GM12878 (cell line): ENCODE measurements around the gene DALRD3. TPM values are rescaled to one million over a fixed set of nuclear protein-coding genes. Genes with fewer than 3 reads are reported as not detected.

ENCODE experiments used
- ATAC-seq: fragments of 200-7000 bp; cut with Tn5 transposase; 3 replicates; pipeline ENCODE4 v1.9.1; 2020; ENCODE audit warnings: mild to moderate bottlenecking, moderate library complexity
- BruUV-seq: library from RNA; stranded (reverse); fragments of 400-500 nt; replicated peaks from 2 replicates; lab custom pipeline; 2021; lab: Mats Ljungman, UMichigan
- CTCF ChIA-PET: fragments of 300-600 bp; sonication (Branson Sonifier 250); formaldehyde crosslinking; extraction: SDS; loops from one replicate; lab custom pipeline; 2021; ENCODE audit warnings: inconsistent platforms; lab: Yijun Ruan, JAX
- POLR2A ChIA-PET: fragments of 350-600 bp; formaldehyde crosslinking; extraction: SDS; loops from one replicate; lab custom pipeline; 2021; ENCODE audit warnings: inconsistent platforms; lab: Charles Lee
- RAD21 ChIA-PET: fragments of 300-600 bp; sonication (Branson Sonifier 250); formaldehyde crosslinking; loops from one replicate; lab custom pipeline; 2023; ENCODE audit warnings: antibody characterized with exemption; ENCODE audit not compliant: unreplicated experiment; lab: Charles Lee
- SMC1A ChIA-PET: fragments of 300-600 bp; sonication (Branson Sonifier 250); formaldehyde crosslinking; loops from one replicate; lab custom pipeline; 2023; ENCODE audit not compliant: unreplicated experiment, uncharacterized antibody; lab: Charles Lee
- DNase-seq: peaks from one replicate; pipeline ENCODE4 v3.0.0-alpha.2; 2011; ENCODE audit warnings: low read depth, low spot score
- FAIRE-seq: peaks from 3 replicates; lab custom pipeline; 2011; peaks lifted over from hg19 to GRCh38; lab: Jason Lieb, UNC
- H2AFZ ChIP-seq: 2 replicates; pipeline ENCODE4 v1.6.0; 2011; ENCODE audit warnings: low read depth, low read length, control low read depth; ENCODE audit not compliant: control insufficient read depth
- H3K27ac ChIP-seq: 2 replicates; pipeline ENCODE4 v1.5.1; 2011; ENCODE audit warnings: control low read depth; ENCODE audit not compliant: control insufficient read depth, insufficient read depth
- H3K27me3 ChIP-seq, 2 experiments: replicated peaks in 1 of 2; 2 replicates each; pipeline versions ENCODE4 v1.6.0 to v1.6.1; 2011; ENCODE audit warnings: low read length in 1 of 2; ENCODE audit not compliant: control insufficient read depth in 2 of 2, insufficient read depth in 2 of 2
- H3K36me3 ChIP-seq, 2 experiments: 2 replicates each; pipeline ENCODE4 v1.5.1; 2011; ENCODE audit warnings: low read length in 1 of 2; ENCODE audit not compliant: control insufficient read depth in 2 of 2, insufficient read depth in 2 of 2
- H3K4me1 ChIP-seq: 2 replicates; pipeline ENCODE4 v1.6.1; 2011; ENCODE audit warnings: mild to moderate bottlenecking, low read length, moderate library complexity, mixed read lengths; ENCODE audit not compliant: control insufficient read depth, insufficient read depth
- H3K4me2 ChIP-seq: 2 replicates; pipeline ENCODE4 v1.6.0; 2011; ENCODE audit warnings: control low read depth; ENCODE audit not compliant: control insufficient read depth, insufficient read depth
- H3K4me3 ChIP-seq: fragments of 200-600 bp; sonication (generic); 2 replicates; pipeline ENCODE4 v1.5.1; 2016
- H3K79me2 ChIP-seq: 2 replicates; pipeline ENCODE4 v1.6.0; 2011; ENCODE audit warnings: low read length; ENCODE audit not compliant: control insufficient read depth, insufficient read depth
- H3K9ac ChIP-seq: 2 replicates; pipeline ENCODE4 v1.8.0; 2011; ENCODE audit warnings: low read length, control low read depth, mixed read lengths; ENCODE audit not compliant: control insufficient read depth, insufficient read depth
- H3K9me3 ChIP-seq: replicated peaks from 3 replicates; pipeline ENCODE4 v1.5.1; 2011; ENCODE audit warnings: mild to moderate bottlenecking, low read length; ENCODE audit not compliant: control insufficient read depth, insufficient read depth
- H4K20me1 ChIP-seq: 2 replicates; pipeline ENCODE4 v1.6.0; 2011; ENCODE audit not compliant: control insufficient read depth, insufficient read depth
- ASH2L ChIP-seq: fragments of 300-600, 200-600 bp; sonication (generic); IDR thresholded peaks from 2 replicates; pipeline ENCODE4 v1.6.1; 2017; ENCODE audit warnings: low read depth, mild to moderate bottlenecking, borderline replicate concordance
- BCLAF1 ChIP-seq: fragments of 450-650 bp; IDR thresholded peaks from 2 replicates; pipeline ENCODE4 v1.6.1; 2017; ENCODE audit warnings: antibody characterized with exemption, mild to moderate bottlenecking, moderate library complexity
- CREM ChIP-seq: IDR thresholded peaks from 2 replicates; pipeline ENCODE4 v1.6.1; 2014; ENCODE audit warnings: antibody characterized with exemption, low read depth
- IRF4 ChIP-seq: IDR thresholded peaks from 2 replicates; pipeline ENCODE4 v1.6.1; 2011; ENCODE audit warnings: low read depth, low read length
- NFIC ChIP-seq: IDR thresholded peaks from 2 replicates; pipeline ENCODE4 v1.6.1; 2012; ENCODE audit warnings: low read depth, mild to moderate bottlenecking, inconsistent platforms, low read length, moderate library complexity
- PRDM15 ChIP-seq: fragments of 450-650 bp; formaldehyde crosslinking; IDR thresholded peaks from 2 replicates; pipeline ENCODE4 v1.4.0; 2020; ENCODE audit warnings: mild to moderate bottlenecking, moderate library complexity
- SIN3A ChIP-seq: IDR thresholded peaks from 2 replicates; pipeline ENCODE4 v1.6.1; 2012; ENCODE audit warnings: low read depth, low read length, improper control_type of control experiment
- ZBTB11 ChIP-seq: fragments of 450-650 bp; formaldehyde crosslinking; IDR thresholded peaks from 2 replicates; pipeline ENCODE4 v1.5.0; 2022; ENCODE audit warnings: mild to moderate bottlenecking, missing genetic modification characterization
- ZBTB40 ChIP-seq: fragments of 450-650 bp; IDR thresholded peaks from 2 replicates; pipeline ENCODE4 v1.6.1; 2016; ENCODE audit warnings: mild to moderate bottlenecking, moderate library complexity, borderline replicate concordance
- WGBS: methylation state at CpG from one replicate; pipeline ENCODE4 v1.1.6; 2016; ENCODE audit warnings: low lambda C conversion rate; ENCODE audit not compliant: insufficient replicate concordance, insufficient coverage; ENCODE audit errors: missing lambda C conversion rate; 5-methylcytosine and 5-hydroxymethylcytosine counted together
- in situ Hi-C: fragments of 300-500 bp; cut with MboI; formaldehyde crosslinking; loops from 9 replicates; pipeline ENCODE4 v1.14.3; 2018; ENCODE audit warnings: mixed read lengths
- intact Hi-C: fragments of 100-400 bp; cut with micrococcal nuclease; formaldehyde crosslinking; loops from one replicate; pipeline ENCODE4 v1.14.2; 2022; ENCODE audit not compliant: unreplicated experiment
- polyA plus RNA-seq, 11 experiments: library from polyadenylated mRNA; depleted of rRNA in 4 of 11; unstranded in 6 of 11; stranded (reverse) in 5 of 11; fragments of >200 nt; fragmentation: Nextera tagmentation in 4 of 11; fragmentation: Illumina TruSeq in 1 of 11; extraction: Ambion mirVana in 4 of 11; extraction: Trizol in 1 of 11; gene quantifications; 1 replicate in 1 of 11; 2 replicates in 10 of 11; pipeline versions ENCODE4 v1.2.1 to v1.2.3, GENCODE V29; 2011 to 2016; ENCODE audit warnings: inconsistent platforms in 2 of 11, missing spikeins in 2 of 11, low read depth in 1 of 11
- total RNA-seq, 4 experiments: library from RNA; depleted of rRNA in 3 of 4; stranded (reverse); fragments of >200 nt in 3 of 4; fragmentation: Illumina TruSeq in 1 of 4; extraction: Trizol in 1 of 4; gene quantifications; 2 replicates each; pipeline versions ENCODE4 v1.2.1 to v1.2.3, GENCODE V29; 2013 to 2021

DALRD3 gene
- total and polyA plus RNA-seq, 10 of the 15 experiments (the other 5 are each of a cell fraction or from before 2014, with no cell fraction given) = 10.1 to 28.2 (median 21.6) TPM

- peaks cover 27% of the 10 kb centered on the region for H3K79me2 ChIP-seq
- H3K4me2 ChIP-seq = no peak overlapping the region
- H2AFZ ChIP-seq = no peak overlapping the region
- peaks cover 5% of the 10 kb centered on the region; the same call in 1 of the 2 replicates for H4K20me1 ChIP-seq
- no peak for DNase-seq
- CTCF ChIA-PET = interaction anchor here (5.5 kb wide), 1 partner anchor 16 kb away, joined by 123 read pairs; the partner anchor contains the start of gene P4HTM
- WGBS = 95% methylated on average over 3 of the region's 3 CpGs
- no peak overlapping the region for H3K4me3 ChIP-seq
- FAIRE-seq = no peak
- SMC1A ChIA-PET = no interaction called here
- no peaks in the 10 kb centered on the region for H3K27me3 ChIP-seq
- H3K36me3 ChIP-seq = no peaks in the 10 kb centered on the region
- intact Hi-C loops (no loop called here), in situ Hi-C loops (no loop called here)
- no peaks in the 10 kb centered on the region for H3K9me3 ChIP-seq
- BruUV-seq = no TSS peak
- no peak for ATAC-seq
- H3K4me1 ChIP-seq = peaks cover 16% of the 10 kb centered on the region
- H3K27ac ChIP-seq = no peak overlapping the region
- POLR2A ChIA-PET = interaction anchor here (1.0 to 3.7 kb wide), 3 partner anchors 16 to 465 kb away, joined by 5 to 69 read pairs (median 8); partner anchors contain the start of genes DAG1, IMPDH2 and NDUFAF3
- RAD21 ChIA-PET = interaction anchor here (1.1 kb wide), 1 partner anchor 16 kb away, joined by 3 read pairs; no protein-coding TSS in a partner anchor
- no peak overlapping the region for H3K9ac ChIP-seq
- TF ChIP-seq ZBTB11 = no peak
- TF ChIP-seq IRF4 = no peak
- no peak for TF ChIP-seq SIN3A
- no peak for TF ChIP-seq PRDM15 (CRISPR knock-in tag)
- TF ChIP-seq ASH2L = no peak
- TF ChIP-seq NFIC = no peak
- TF ChIP-seq BCLAF1 = no peak
- no peak for TF ChIP-seq ZBTB40
- no peak for TF ChIP-seq CREM
Observed at GRCh38 chr3:49005303-49005680, 13.1 kb downstream of the DALRD3 start.
